H1 (cell line): ENCODE data around the gene STRN. TPM values are rescaled to one million over a fixed set of nuclear protein-coding genes. Genes with fewer than 3 reads are reported as not detected.

Source experiments
- CTCF ChIA-PET: fragments of 300-600 bp; sonication (Branson Sonifier 250); formaldehyde crosslinking; loops from one replicate; lab custom pipeline; 2021; ENCODE audit not compliant: partially characterized antibody; lab: Charles Lee
- POLR2A ChIA-PET: fragments of 300-600 bp; sonication (Branson Sonifier 250); formaldehyde crosslinking; loops from one replicate; lab custom pipeline; 2021; ENCODE audit warnings: inconsistent platforms; ENCODE audit not compliant: partially characterized antibody; lab: Charles Lee
- DNase-seq, 2 experiments: peaks; one replicate each; pipeline versions ENCODE4 v3.0.0 to v3.0.0-alpha.2; 2010 to 2022; ENCODE audit warnings: low spot score in 2 of 2, low read depth in 1 of 2, mixed read lengths in 1 of 2
- FAIRE-seq: peaks from 2 replicates; lab custom pipeline; 2011; peaks lifted over from hg19 to GRCh38; lab: Jason Lieb, UNC
- H2AFZ ChIP-seq: 2 replicates; pipeline ENCODE4 v1.8.1; 2012; ENCODE audit warnings: low read length, inconsistent platforms
- H2AK5ac ChIP-seq: 2 replicates; pipeline ENCODE4 v1.6.1; 2013; ENCODE audit warnings: low read depth, low read length
- H2BK120ac ChIP-seq: replicated peaks from 2 replicates; pipeline ENCODE3; 2013; ENCODE audit warnings: low read depth, low read length, inconsistent platforms
- H2BK12ac ChIP-seq: 2 replicates; pipeline ENCODE4 v1.6.1; 2013; ENCODE audit warnings: low read depth, low read length
- H2BK15ac ChIP-seq: 2 replicates; pipeline ENCODE4 v1.6.1; 2013; ENCODE audit warnings: low read length
- H2BK20ac ChIP-seq: 2 replicates; pipeline ENCODE4 v1.6.1; 2013; ENCODE audit warnings: low read length
- H2BK5ac ChIP-seq: 2 replicates; pipeline ENCODE4 v1.6.1; 2013; ENCODE audit warnings: low read depth, low read length
- H3K14ac ChIP-seq: 2 replicates; pipeline ENCODE4 v1.6.1; 2013; ENCODE audit warnings: inconsistent platforms; ENCODE audit not compliant: insufficient read length
- H3K18ac ChIP-seq: 2 replicates; pipeline ENCODE4 v1.6.1; 2013; ENCODE audit warnings: low read length; ENCODE audit errors: extremely low read depth
- H3K23ac ChIP-seq: 2 replicates; pipeline ENCODE4 v1.6.1; 2013; ENCODE audit warnings: inconsistent platforms; ENCODE audit not compliant: insufficient read length
- H3K23me2 ChIP-seq: 2 replicates; pipeline ENCODE4 v1.6.1; 2013; ENCODE audit warnings: low read depth, low read length
- H3K27ac ChIP-seq: 2 replicates; pipeline ENCODE4 v1.6.1; 2011; ENCODE audit warnings: low read depth, low read length, inconsistent platforms
- H3K27me3 ChIP-seq, 4 experiments: replicated peaks in 1 of 4; 1 replicate in 1 of 4; 2 replicates in 3 of 4; pipeline versions ENCODE4 v1.6.1 to v1.8.1; 2011 to 2013; ENCODE audit warnings: low read length in 3 of 4, mild to moderate bottlenecking in 3 of 4, inconsistent platforms in 2 of 4, mixed read lengths in 2 of 4, moderate library complexity in 1 of 4; ENCODE audit not compliant: control insufficient read depth in 3 of 4, insufficient read depth in 3 of 4; ENCODE audit errors: extremely low read depth in 1 of 4
- H3K36me3 ChIP-seq, 4 experiments: 2 replicates each; pipeline versions ENCODE4 v1.6.1 to v1.8.1; 2011 to 2013; ENCODE audit warnings: mild to moderate bottlenecking in 4 of 4, low read length in 3 of 4, moderate library complexity in 2 of 4, control low read depth in 1 of 4, inconsistent platforms in 1 of 4; ENCODE audit not compliant: insufficient read depth in 4 of 4, control insufficient read depth in 2 of 4
- H3K4ac ChIP-seq: replicated peaks from 2 replicates; pipeline ENCODE3; 2013; ENCODE audit warnings: low read length, low read depth, mixed read lengths, inconsistent platforms; ENCODE audit not compliant: insufficient read length
- H3K4me1 ChIP-seq, 4 experiments: replicated peaks in 1 of 4; 1 replicate in 1 of 4; 2 replicates in 3 of 4; pipeline versions ENCODE4 v1.6.1 to v1.8.1; 2011 to 2013; ENCODE audit warnings: low read length in 3 of 4, inconsistent platforms in 2 of 4, mixed read lengths in 1 of 4; ENCODE audit not compliant: insufficient read depth in 4 of 4, control insufficient read depth in 3 of 4
- H3K4me2 ChIP-seq, 2 experiments: 2 replicates each; pipeline versions ENCODE4 v1.6.1 to v1.8.1; 2011 to 2013; ENCODE audit warnings: low read depth in 2 of 2, low read length in 2 of 2, control low read depth in 1 of 2, inconsistent platforms in 1 of 2, mild to moderate bottlenecking in 1 of 2; ENCODE audit not compliant: insufficient read depth in 1 of 2
- H3K4me3 ChIP-seq, 4 experiments: fragments of 200-600, 300-600 bp in 1 of 4; sonication (generic), shearing (Covaris generic), sonication (Bioruptor Twin) in 1 of 4; 2 replicates each; pipeline versions ENCODE4 v1.5.1 to v1.8.1; 2011 to 2016; ENCODE audit warnings: low read length in 4 of 4, low read depth in 3 of 4, control low read depth in 2 of 4, inconsistent platforms in 2 of 4, mild to moderate bottlenecking in 2 of 4, mixed read lengths in 1 of 4, moderate library complexity in 1 of 4; ENCODE audit not compliant: insufficient read depth in 2 of 4; ENCODE audit errors: extremely low read depth in 1 of 4
- H3K56ac ChIP-seq: replicated peaks from 2 replicates; pipeline ENCODE3; 2013; ENCODE audit warnings: low read depth, mild to moderate bottlenecking, mixed read lengths, low read length, inconsistent platforms; ENCODE audit not compliant: insufficient read length
- H3K79me1 ChIP-seq: 2 replicates; pipeline ENCODE4 v1.6.1; 2013; ENCODE audit warnings: low read depth, low read length, control low read depth
- H3K79me2 ChIP-seq, 2 experiments: 2 replicates each; pipeline versions ENCODE4 v1.6.1 to v1.8.1; 2012 to 2013; ENCODE audit warnings: low read length in 2 of 2, mild to moderate bottlenecking in 2 of 2, inconsistent platforms in 1 of 2; ENCODE audit not compliant: insufficient read depth in 2 of 2, control insufficient read depth in 1 of 2
- H3K9ac ChIP-seq, 4 experiments: replicated peaks in 1 of 4; 1 replicate in 1 of 4; 2 replicates in 3 of 4; pipeline versions ENCODE4 v1.6.1 to v1.8.1; 2011 to 2013; ENCODE audit warnings: low read depth in 3 of 4, low read length in 3 of 4, control low read depth in 2 of 4, mild to moderate bottlenecking in 2 of 4, moderate library complexity in 2 of 4, inconsistent platforms in 1 of 4; ENCODE audit errors: extremely low read depth in 1 of 4
- H3K9me3 ChIP-seq, 2 experiments: 2 replicates each; pipeline versions ENCODE4 v1.6.1 to v1.8.1; 2012 to 2013; ENCODE audit warnings: mild to moderate bottlenecking in 2 of 2, moderate library complexity in 2 of 2, control low read depth in 1 of 2, inconsistent platforms in 1 of 2, low read depth in 1 of 2, low read length in 1 of 2, mixed read lengths in 1 of 2; ENCODE audit not compliant: insufficient read depth in 2 of 2
- H4K20me1 ChIP-seq, 2 experiments: replicated peaks in 1 of 2; 2 replicates each; pipeline versions ENCODE3 to v1.8.1; 2011 to 2013; ENCODE audit warnings: inconsistent platforms in 2 of 2, low read length in 2 of 2, mild to moderate bottlenecking in 1 of 2; ENCODE audit not compliant: insufficient read depth in 2 of 2, control insufficient read depth in 1 of 2
- H4K5ac ChIP-seq: 2 replicates; pipeline ENCODE4 v1.6.1; 2013; ENCODE audit warnings: low read length, low read depth, mixed read lengths, inconsistent platforms; ENCODE audit not compliant: insufficient read length
- H4K8ac ChIP-seq: 2 replicates; pipeline ENCODE4 v1.8.0; 2013; ENCODE audit warnings: mild to moderate bottlenecking, moderate library complexity, low read length, inconsistent platforms; ENCODE audit not compliant: insufficient read depth; ENCODE audit errors: extremely low read depth
- H4K91ac ChIP-seq: replicated peaks from 2 replicates; pipeline ENCODE3; 2013; ENCODE audit warnings: low read length, mixed read lengths, inconsistent platforms; ENCODE audit not compliant: insufficient read length
- ASH2L ChIP-seq: fragments of 200-600, 300-600 bp; sonication (generic); IDR thresholded peaks from one replicate; pipeline ENCODE4 v1.7.1; 2017; ENCODE audit warnings: low read length
- CBX8 ChIP-seq: fragments of 300-800, 300-1000 bp; sonication (generic); IDR thresholded peaks from 2 replicates; pipeline ENCODE4 v1.7.1; 2016; ENCODE audit warnings: low read depth, low read length, borderline replicate concordance
- CHD2 ChIP-seq: IDR thresholded peaks from 2 replicates; pipeline ENCODE4 v1.6.1; 2012; ENCODE audit warnings: low read length, improper control_type of control experiment
- CTCF ChIP-seq, 3 experiments: IDR thresholded peaks; 1 replicate in 2 of 3; 2 replicates in 1 of 3; pipeline versions ENCODE4 v1.5.1 to v1.6.1; 2011; ENCODE audit warnings: low read length in 3 of 3, mild to moderate bottlenecking in 3 of 3, inconsistent platforms in 2 of 3, low read depth in 1 of 3, moderate library complexity in 1 of 3; ENCODE audit not compliant: insufficient read depth in 1 of 3; ENCODE audit errors: control extremely low read depth in 1 of 3
- EZH2 ChIP-seq: fragments of 200-600 bp; sonication (generic); IDR thresholded peaks from 2 replicates; pipeline ENCODE4 v1.7.1; 2012; ENCODE audit warnings: low read depth, mild to moderate bottlenecking, moderate library complexity, low read length, inconsistent platforms; ENCODE audit not compliant: severe bottlenecking
- HDAC2 ChIP-seq, 2 experiments: fragments of 300-600 bp in 1 of 2; sonication (generic) in 1 of 2; IDR thresholded peaks; 2 replicates each; pipeline ENCODE4 v1.6.1; 2011 to 2012; ENCODE audit warnings: low read depth in 2 of 2, low read length in 2 of 2, mild to moderate bottlenecking in 2 of 2, moderate library complexity in 2 of 2, borderline replicate concordance in 1 of 2, inconsistent platforms in 1 of 2
- KDM1A ChIP-seq: fragments of 200-600, 300-600 bp; sonication (generic); IDR thresholded peaks from 2 replicates; pipeline ENCODE4 v1.7.1; 2016; ENCODE audit warnings: mild to moderate bottlenecking, low read length, borderline replicate concordance
- SP1 ChIP-seq: IDR thresholded peaks from 2 replicates; pipeline ENCODE4 v1.6.1; 2011; ENCODE audit warnings: low read depth, low read length
- WGBS, 2 experiments: shearing (Covaris generic) in 1 of 2; methylation state at CpG; one replicate each; pipeline versions ENCODE4 v1.1.6 to v1.1.7; 2013 to 2015; ENCODE audit warnings: low lambda C conversion rate in 2 of 2, mixed read lengths in 2 of 2, inconsistent platforms in 1 of 2, low coverage in 1 of 2, missing lambda C conversion rate in 1 of 2; ENCODE audit not compliant: insufficient replicate concordance in 2 of 2, insufficient coverage in 1 of 2, insufficient read length in 1 of 2; ENCODE audit errors: extremely low coverage in 1 of 2, missing lambda C conversion rate in 1 of 2; 5-methylcytosine and 5-hydroxymethylcytosine counted together
- polyA plus RNA-seq, 7 experiments: library from polyadenylated mRNA; depleted of rRNA in 3 of 7; stranded (reverse) in 5 of 7; unstranded in 2 of 7; fragments of >200 nt in 5 of 7; fragments of 200-250 nt in 2 of 7; gene quantifications; 1 replicate in 5 of 7; 2 replicates in 1 of 7; 4 replicates in 1 of 7; pipeline versions ENCODE4 v1.2.1 to v1.2.3, GENCODE V29; 2011 to 2013; ENCODE audit warnings: missing spikeins in 2 of 7, mixed read lengths in 2 of 7
- total RNA-seq: library from RNA; stranded (reverse); fragmentation: NEBNext Ultra II Directional; extraction: Animal tissue kit (Norgen Biotek cat#: 25700); gene quantifications from 2 replicates; pipeline ENCODE4 v1.2.1, GENCODE V29; 2021

The STRN gene
- total and polyA plus RNA-seq, 2 of the 8 experiments (the other 6 are each of a cell fraction or from before 2014, with no cell fraction given), result 8.3 to 47.0 TPM

- Histone ChIP-seq H2BK20ac (no peak overlapping the region), H2AFZ (no peak overlapping the region), H3K23ac (no peak overlapping the region), H3K4me2 (no peak overlapping the region), H2BK12ac (no peak overlapping the region), H3K23me2 (no peaks in the 10 kb centered on the region), H4K8ac (no peak overlapping the region), H3K4me1 (no peaks in the 10 kb centered on the region), H3K36me3 (no peaks in the 10 kb centered on the region), H3K9ac (no peak overlapping the region), H3K4ac (no peak overlapping the region), H4K20me1 (no peaks in the 10 kb centered on the region), H3K4me3 (no peak overlapping the region), H2AK5ac (no peak overlapping the region), H3K9me3 (peaks cover 0 to 9% of the 10 kb centered on the region in 2 experiments; a peak in 1 of 4 replicates), H3K18ac (no peak overlapping the region), H2BK15ac (no peak overlapping the region), H4K5ac (no peak overlapping the region), H3K56ac (no peak overlapping the region), H3K27ac (no peak overlapping the region), H3K14ac (no peak overlapping the region), H4K91ac (no peak overlapping the region), H2BK120ac (no peak overlapping the region), H2BK5ac (no peak overlapping the region), H3K79me1 (no peaks in the 10 kb centered on the region), H3K79me2 (no peaks in the 10 kb centered on the region), H3K27me3 (no peaks in the 10 kb centered on the region; a peak in 1 of 7 replicates)
- FAIRE-seq (no peak), DNase-seq (no peak)
- ChIA-PET CTCF (interaction anchor here (0.6 to 2.6 kb wide), 8 partner anchors 8 to 175 kb away, joined by 3 to 19 read pairs (median 4); no protein-coding TSS in a partner anchor), POLR2A (no interaction called here)
- 95% methylated on average over 5 of the region's 5 CpGs; no CpG with 5 or more reads in 1 of the 2 experiments for WGBS, 2 experiments
- TF ChIP-seq CHD2 (no peak), HDAC2 (IDR thresholded peaks at IDR 0.05; ENCODE audit: borderline replicate concordance in 1 of 2, low read depth in 2 of 2, low read length in 2 of 2) (no peak), CTCF (IDR thresholded peaks at IDR 0.05; ENCODE audit: control extremely low read depth in 1 of 3, insufficient read depth in 1 of 3, low read depth in 1 of 3, low read length in 3 of 3) (no peak), SP1 (no peak), ASH2L (no peak), CBX8 (no peak), EZH2 (no peak), KDM1A (no peak)
Measured at GRCh38 chr2:36807223-36807886, 159.0 kb downstream of the STRN start.
